Measurements from ENCODE around the gene DPF3.
"Not testable (repeated sequence)": the region's sequence is repeated elsewhere in the genome, so short reads cannot be mapped to it uniquely, and the experiment has no call there.

Gene DPF3

DNA sequence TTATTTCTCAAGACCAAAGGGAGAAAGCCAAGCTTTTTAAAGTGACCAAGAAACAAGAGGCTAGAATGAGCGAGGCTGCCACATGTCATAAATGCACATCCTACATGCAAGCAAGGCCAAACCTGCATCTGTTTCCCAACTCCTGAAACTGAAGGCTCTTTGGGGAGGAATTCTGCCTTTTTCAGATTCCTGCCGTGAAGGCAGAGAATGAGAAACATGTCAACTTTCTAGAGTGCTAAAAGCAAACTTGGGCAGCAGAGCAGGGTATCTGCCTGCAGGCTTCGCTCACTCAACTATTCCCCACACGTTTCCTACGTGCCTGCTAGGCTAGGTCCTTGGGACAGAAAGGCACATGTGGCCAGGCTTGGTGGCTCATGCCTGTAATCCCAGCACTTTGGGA, 15.2 kb downstream of the DPF3 start:
- no peak for DNase-seq

DNA sequence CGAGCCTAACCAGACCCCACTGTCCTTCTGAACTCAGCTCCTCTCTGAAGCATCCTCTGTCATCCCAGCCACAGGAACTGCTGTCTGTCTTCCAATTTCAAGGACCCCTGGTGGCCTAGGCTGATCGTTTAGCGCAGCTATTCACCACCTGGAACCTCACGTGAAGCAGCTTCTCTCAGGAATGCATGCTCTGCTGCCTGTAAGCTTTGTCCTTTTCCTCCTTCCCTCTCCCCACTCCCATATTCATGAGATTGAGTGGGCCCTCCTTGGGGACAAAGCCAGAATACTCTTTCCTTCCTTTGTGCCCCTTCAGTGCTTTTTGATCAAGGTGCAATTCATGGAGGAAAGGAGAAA, 17.2 kb downstream of the DPF3 start:
- DNase-seq, result no peak

DNA sequence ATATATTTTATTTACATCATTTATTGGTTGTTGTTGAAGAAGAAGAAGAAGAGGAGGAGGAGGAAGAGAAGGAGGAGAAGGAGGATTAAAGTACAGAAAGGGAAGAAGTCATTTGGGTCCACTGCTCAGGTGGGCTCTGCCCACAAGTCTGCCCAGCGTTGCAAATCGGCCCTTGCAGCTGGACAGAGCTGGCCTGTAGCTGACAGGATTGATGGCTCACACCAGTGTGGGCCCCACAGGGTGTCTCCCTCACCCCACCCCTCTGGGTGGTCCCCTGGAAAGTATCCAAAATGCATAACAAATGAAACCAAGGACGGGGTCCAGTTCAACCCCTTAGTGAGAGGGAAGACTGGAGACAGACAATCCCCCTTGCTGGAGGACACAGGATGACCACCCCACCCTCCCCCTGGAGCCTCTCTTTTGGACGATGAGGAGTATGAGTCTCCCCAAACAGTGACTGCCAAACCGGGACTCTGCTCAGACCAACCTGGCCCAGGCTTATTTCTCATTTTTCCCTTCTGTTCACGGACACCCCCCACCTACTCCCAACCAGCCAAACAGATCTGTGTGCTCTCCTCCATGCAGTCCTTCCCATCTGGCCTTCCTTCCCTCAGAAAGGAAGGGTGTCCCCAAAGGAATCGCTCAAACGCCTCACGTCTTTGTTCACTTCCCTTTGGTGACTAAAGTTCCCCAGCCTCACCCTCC, 17.7 kb downstream of the DPF3 start:
- DNase-seq, result no peak

DNA sequence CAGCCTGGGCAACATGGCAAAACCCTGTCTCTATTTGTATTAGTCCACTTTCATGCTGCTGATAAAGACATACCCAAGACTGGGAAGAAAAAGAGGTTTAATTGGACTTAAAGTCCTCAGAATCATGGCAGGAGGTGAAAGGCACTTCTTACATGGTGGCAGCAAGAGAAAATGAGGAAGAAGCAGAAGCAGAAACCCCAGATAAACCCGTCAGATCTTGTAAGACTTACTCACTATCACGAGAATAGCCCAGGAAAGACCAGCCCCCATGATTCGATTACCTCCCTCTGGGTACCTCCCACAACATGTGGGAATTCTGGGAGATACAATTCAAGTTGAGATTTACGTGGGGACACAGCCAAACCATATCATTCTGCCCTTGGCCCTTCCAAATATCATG, 23.0 kb downstream of the DPF3 start:
- DNase-seq, result not testable (repeated sequence)

DNA sequence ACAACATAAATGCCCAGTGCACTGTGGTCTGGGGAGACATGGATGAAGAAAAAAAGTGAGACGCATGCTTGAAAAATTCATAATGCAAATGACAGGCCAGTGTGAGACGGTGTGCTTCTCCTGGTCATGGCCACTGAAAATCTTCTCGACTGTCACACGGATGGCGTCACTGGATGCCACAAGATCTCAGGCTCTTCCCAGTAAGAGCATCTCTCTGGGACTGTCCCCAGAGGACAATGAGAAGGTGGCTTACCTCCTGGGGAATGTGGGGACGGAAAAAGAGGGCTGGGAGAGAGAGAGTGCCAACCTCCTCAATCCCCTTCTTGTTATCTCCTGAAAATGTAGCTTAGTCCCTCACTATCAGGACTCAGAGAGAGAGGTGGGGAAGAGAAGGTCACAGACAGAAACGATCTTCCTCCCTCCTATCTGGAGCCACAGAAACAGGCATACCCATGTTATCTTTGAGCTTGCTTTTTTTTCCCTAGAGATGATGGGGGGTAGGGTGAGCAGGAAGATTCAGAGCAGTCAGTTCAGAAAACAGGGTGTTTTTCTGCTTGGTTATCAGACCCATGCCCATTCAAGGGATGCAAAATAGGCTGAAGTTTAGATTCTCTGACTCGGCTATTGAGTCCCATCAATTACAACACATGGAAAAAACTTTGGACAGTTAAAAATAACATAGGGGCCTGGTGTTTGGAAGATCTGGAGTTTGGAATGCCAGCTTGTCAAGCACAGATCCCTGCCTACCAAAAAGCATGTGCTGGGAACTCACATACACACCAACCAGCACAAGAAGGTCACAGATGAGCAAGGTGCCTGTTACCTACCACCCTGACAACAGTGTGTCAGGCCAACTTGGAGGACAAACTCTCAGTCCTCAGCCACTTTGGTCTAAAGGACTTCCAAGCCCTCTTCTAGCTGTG, 24.2 kb downstream of the DPF3 start:
- DNase-seq, result no peak

DNA sequence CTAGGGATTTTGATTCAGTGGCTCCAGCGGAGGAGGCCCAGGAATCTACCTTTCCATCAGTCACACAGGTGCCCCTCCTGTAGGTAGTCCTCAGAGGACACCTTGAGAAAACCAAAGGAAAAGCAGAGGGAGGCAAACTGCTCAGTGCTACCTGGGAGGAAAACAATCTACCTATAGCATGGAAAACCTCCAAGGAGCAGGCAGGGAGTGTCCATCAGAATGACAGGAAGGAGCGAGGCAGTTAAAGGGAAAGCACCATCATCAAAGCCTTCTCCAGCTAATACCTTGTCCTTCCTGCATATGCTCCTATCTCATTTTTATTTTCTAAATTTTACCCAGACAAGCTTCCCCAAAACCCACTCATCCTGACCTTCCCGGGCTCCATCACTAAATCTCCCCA, 25.4 kb downstream of the DPF3 start:
- no peak for DNase-seq

DNA sequence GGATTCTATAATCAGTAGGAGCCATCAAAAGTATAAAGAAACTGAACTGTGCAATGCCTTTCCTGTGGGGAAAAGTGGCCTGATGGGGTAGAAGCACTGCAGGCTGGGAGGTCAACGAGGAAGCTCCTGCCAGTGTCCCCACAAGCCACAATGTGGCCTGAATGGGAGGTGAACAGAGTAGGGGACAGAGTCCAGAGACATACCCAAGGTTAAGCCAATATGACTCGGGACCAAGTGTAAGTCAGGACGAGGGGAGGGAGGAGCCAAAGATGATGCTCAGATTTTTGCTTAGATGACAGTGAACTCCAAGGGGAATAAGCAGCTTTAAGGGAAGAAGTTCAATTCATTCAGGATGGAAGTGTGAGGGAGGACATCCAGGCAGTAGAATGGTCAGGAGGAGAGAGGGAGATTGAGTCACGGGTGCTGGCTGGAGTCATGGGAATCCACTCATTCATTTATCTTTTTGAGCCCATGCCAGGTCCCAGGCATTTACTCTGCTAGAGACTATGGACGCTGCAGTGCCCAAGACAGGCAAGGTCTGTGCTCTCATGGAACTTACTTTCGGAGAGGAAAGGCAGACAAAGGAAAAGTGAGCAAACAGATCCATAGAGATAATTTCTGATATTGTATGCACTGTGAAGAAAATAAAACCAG, 29.1 kb downstream of the DPF3 start:
- no peak for DNase-seq

DNA sequence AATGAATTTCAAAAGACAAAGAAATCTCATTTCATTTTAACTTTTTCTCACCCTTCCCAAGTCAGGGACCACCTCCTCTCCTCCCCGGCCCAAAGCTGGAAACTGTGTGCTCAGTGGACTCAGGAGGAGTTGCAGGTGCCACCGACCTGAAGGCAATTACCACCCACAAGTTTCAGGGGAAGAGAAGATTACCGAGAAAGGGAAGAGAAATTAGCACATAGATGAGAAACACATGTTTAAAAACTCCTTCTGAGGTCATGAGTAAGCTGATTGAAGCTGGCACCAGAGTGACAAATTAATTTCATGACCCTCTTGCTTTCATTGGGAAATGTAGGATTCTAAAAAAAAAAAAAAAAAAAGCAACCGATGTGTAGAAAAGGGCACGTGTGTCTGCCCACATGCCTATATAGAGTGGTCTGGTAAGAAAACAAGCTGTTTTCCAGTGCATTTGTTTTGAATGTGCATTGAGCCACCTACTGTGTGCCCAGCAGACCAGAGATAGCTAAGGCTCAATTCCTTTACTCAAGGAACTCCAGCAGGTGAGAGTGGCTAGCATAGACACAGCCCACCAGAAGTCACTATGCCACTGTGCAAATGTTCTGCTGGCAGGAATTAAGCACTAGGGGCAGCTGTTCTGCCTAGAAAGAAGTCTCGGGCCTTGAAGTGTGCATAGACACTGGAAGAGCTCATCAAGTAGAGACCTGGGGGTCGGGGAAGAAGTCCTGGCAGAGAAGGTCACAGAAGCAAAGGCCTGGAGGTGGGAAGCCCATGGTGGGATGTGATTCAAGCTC, 30.5 kb downstream of the DPF3 start:
- DNase-seq, result no peak

DNA sequence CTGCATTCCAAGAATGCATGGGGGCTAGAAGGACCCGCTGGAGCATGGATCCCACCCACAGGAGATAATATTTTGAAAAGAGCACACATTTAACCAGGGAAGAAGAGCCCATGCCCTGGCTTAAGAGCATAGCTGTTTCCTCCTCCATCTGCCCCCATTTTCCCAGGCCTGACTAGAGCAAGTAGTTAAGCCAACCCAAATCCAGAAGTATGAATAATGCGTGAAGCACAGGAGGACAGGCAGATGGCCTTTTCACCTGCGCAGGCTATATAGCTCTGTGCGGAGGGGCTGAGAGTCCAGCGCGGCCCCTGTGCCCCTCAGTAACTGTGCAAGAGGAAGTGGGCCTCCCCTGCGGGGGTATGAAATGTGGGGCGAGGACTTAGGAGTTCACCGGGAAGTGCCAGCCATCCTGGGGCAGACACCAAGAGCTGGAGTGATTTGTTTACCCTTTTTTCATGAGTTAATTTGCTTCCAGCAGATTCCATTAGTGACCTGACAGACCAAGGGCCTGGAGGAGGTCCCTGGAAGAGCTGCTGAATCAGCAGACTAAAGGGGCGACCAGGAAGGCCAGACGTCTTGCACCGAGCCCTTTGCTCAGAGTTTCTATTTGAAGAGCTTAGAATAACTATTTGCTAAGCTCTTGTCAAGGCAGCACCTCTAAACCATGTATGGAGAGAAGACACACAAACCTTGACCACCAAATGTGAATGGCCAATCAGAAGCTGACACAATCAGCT, 37.2 kb downstream of the DPF3 start:
- no peak for DNase-seq

DNA sequence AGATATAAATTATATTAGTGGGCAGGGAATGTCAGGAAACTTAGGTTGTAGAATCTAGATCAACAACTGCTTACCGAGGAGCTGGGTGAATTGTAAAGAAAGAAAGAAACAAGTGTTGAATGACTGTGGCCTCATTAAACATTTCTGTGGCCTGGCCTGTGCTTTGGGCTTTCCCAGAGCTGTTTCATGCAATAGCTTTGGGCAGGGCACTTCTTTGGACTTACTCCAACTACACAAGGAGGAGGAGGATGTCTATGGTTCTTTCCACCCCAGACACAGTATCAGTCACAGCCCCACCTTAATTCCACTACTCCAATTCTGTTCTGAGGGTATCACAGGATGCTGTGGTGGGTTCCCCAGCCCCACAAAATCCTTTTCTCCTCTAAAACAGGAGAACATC, 38.0 kb downstream of the DPF3 start:
- no peak for DNase-seq

DNA sequence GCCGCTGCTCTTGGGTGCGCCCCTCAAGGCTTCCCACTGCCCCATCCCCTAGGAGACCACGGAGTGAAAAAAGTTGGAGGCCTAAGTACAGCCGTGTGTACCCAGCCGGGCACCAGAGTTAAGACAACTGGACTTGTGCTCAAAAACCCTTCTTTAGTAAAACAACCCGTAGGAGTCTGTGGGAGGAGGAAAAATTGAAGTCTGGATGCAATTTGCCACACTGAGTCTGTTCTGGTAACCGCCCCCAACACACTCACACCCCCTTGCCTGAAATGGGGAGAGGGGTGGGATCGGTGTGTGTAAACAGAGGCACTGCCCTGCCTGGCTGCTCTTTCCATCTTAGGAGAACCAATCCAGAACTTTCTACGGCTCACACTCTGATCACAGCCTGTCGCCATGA, 41.7 kb downstream of the DPF3 start:
- no peak for DNase-seq

DNA sequence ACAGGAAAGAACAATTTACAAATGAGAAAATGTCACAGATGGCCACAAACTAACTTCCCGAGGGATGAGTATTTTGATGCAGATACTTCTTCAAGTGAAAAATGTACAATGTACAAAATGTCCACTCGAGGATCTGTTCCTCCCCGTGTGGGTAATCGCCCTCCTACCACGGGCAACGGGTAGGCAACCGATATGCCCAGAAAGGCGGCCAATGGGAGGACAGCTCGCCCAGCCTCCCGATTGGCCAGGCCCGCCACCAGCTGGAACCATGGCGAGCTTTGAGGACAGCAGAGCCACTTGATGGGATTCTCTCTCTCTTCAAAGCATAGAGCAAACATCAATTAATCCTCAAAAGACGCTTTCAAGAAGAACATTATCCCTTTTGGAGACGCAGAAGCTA, 42.3 kb downstream of the DPF3 start:
- peak; percentile 45 for DNase-seq

DNA sequence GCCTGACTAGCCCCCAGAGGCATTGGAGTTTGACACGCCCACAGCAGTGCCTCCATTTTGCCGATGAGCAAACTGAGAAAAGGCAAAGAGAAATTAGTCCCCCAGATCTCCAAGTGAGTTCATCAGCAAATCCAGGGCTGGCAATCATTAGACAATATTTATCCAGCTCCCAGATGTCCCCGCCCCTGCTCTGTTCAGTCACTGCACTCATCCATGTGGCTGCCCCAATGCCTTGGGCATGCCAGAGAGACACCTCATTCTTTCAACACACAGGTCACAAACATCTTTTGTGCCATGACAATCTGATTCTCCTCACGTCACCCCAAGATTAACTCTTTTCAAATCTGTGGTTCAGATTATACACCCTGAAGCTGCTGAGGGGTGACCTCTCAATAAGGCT, 43.5 kb downstream of the DPF3 start:
- no peak for DNase-seq

DNA sequence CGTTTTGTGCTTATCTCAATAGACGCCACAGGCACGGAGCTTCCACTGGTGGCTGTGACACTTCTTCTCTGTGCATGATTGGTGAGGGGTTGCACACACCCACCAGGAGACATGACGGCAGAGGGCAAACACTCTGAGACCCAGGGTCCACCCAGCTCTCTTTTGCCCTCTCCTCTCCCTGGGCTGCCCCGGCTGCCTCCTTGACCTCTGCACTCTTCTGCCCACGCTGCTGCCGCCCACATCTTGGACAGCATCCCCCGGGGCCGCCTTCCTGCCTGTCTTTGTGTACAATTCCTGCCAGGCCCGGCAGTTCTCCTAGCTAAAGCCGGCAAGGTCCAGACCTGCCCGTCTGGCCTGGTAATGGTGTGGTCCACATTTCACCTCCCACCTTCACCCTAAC, 44.7 kb downstream of the DPF3 start:
- no peak for DNase-seq

DNA sequence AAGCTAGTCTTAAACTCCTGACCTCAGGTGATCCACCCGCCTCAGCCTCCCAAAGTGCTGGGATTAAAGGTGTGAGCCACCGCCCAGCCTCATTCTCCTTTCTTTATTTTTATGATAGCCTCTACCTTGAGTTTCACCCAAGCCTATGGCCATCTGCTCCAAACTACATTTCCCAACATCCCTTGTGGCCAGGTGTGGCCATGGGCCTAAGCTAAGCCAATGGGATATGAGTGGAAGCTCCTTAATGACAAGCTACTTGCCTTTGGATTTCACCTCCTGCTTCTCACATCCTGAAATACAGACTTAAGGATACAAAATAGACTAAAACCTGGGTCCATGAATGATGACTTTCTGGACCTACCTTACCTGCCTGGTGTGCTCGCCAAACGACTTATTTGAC, 46.2 kb downstream of the DPF3 start:
- DNase-seq, result no peak

DNA sequence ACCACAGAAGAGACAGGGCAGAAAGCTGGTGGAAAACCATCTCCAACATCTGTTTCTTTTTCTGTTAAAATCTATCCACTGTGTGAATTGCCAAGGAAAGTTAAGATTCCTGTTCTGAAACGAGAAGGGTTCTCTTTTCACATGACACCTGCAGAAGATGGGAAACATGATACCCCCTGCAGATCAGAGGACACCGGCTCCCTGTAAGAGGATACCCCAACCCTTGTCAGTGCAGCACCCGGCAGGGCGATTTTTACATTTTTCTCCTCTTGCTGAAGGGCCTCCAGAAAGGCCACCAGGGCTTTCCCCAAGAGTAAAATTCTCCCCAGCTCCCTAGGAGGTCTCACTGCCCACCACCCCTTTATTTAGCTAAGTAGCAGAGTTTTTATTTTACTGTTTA, 48.2 kb downstream of the DPF3 start:
- DNase-seq, result no peak

DNA sequence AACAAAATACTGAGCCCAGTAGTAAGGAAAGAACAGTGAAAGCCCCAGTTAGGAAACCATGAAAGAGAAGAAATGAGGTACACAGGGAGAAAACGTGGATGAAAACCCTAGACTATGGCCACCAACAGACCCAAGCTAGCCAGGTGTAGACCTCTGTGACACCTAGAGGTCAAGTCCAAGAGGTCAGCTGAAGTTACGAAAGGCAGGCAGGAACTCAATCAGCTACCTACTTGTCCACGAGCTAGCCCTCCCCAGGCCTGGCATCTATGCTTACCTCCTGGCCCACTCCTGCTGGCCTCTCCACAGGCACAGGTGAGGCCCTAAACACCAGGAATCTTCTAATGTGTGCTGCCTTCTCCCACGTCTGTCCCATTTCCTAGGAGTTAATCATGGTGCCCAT, 48.7 kb downstream of the DPF3 start:
- no peak for DNase-seq

DNA sequence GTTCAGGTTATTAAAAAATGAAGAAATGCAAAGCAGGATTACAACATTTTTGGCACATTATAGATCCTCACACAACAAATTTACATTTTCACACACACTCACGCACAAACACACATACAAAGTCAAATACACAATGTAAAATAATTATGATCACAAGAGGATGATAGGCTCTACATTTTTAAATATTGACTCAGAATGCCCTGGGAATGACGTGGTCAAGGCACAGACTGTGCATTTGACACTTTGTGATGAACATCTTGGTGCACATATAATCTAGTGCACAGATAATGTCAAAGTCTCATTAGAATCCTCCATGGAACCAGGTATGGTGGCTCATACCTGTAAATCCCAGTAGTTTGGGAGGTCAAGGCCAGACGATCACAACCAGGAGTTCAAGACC, 49.4 kb downstream of the DPF3 start:
- DNase-seq, result no peak

DNA sequence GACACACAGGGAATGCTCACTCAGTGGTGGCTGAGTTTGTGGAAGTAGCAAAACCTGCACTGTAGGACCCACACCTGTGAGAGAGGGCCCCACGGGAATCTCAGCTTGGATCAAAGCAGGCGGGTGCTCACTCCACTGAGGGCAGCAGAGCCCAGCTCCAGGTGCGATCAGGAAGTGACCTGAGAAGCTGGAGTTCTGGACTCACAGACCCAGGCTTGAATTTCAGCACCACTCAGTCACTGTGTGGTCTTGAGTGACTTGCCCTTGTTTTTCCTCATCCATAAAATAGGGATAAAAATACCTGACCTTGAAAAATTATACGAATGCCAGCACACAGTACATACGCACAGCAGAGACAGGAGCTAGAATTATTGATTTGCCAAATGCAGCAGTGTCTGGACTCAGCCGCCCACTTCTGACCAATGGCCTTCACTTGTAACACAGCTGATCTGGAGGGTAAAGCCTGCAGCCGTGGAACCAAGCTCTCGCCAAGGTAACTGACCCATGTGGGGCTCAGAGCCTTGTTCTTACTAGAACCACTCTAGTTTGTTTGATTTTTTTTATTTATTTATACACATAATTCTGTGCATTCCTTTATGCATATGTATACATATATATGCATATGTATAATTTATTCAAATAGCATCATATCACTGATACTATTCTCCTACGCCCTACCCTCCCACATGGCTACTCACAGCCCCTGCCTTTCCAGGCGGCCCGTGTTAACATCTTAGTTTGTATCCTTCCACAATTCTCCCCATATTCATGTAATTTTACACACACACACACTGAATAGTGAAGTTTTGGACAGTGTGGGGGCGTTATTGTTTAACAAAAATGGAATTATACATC, 53.9 kb downstream of the DPF3 start:
- DNase-seq, result no peak

DNA sequence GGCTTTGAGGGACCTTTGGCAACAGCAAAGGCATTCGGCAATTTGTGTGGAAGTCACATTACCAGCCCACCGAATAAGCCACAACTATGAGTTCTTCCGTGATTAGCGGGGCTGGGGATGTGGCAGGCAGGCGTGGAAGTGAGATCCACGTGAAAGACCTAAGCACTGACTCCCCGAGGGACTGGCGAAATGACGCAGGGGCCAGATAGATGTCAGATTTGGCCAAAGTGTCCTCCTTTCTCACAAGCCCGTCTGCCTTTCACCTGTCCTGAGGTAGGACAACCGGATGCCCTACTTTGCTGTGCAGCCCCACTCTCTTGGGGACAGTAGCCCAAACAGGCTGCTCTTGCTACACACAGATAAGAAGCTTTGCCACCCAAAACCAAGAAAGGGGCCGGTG, 54.5 kb downstream of the DPF3 start:
- DNase-seq, result no peak

DNA sequence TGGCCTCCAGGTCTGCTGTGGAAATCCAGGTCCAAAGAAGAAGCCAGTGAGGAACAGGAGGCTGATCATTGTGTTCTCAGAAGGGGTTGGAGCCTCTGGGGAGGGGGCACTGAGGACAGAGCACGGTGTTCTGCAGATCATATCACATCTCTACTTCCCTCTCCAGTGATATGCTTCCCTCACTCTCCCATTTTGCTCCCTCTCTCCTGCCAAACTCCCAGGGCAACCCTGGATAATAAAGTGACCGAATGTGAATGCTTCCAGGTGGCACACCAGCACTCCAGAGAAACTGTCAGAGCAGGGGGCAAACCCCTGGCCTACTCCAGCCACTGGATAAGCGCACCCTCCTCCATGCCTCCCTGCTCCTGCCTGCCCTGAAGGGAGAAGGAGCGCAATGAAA, 57.8 kb downstream of the DPF3 start:
- no peak for DNase-seq

DNA sequence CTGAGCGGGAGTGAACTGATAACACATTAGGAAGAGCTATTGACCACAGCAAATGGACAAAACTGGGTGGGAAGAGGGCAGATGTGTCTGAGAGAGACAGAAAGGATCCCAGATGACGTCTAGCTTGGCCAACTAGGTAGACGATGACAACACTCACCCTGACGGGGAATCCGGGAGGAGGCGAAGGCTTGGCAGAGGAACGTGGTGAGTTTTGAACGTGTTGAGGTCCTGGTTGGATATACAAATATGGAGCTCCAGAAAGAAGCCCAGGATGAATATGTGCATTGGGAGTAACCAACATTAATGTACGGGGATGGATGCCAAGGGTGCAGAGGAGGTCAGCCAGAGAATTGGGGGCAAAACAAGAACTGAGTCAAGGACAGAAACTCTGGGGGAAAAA, 60.7 kb downstream of the DPF3 start:
- DNase-seq, result no peak

Data from NCI-H524 treated with DMSO at 0.1 percent for 48 hours (cell line).